Right lobe of liver (tissue), 6 donors: Measurements from ENCODE around the gene FAM78B. TPM values are rescaled to one million over a fixed set of nuclear protein-coding genes. Genes with fewer than 3 reads are reported as not detected.

Experiments
- ATAC-seq, 4 donors: fragments of 200-7000 bp; cut with Tn5 transposase; one replicate each; pipeline ENCODE4 v1.9.1; 2020; ENCODE audit warnings: mild to moderate bottlenecking in 4 of 4, moderate library complexity in 4 of 4
- DNase-seq, 3 donors: peaks; one replicate each; pipeline ENCODE4 v3.0.0-alpha.2; 2020
- H3K27ac ChIP-seq, 3 donors: fragments of 200-600 bp; one replicate each; pipeline ENCODE4 v1.8.0; 2022
- H3K27me3 ChIP-seq, 2 donors: fragments of 200-600 bp; one replicate each; pipeline ENCODE4 v1.8.0; 2022
- H3K36me3 ChIP-seq, 4 donors: fragments of 200-600 bp; sonication (generic) in 1 of 4; one replicate each; pipeline versions ENCODE4 v1.5.1 to v1.8.0; 2017 to 2022; ENCODE audit warnings: control low read depth in 1 of 4
- H3K4me1 ChIP-seq, 4 donors: fragments of 200-600 bp; sonication (generic) in 1 of 4; one replicate each; pipeline versions ENCODE4 v1.5.1 to v1.8.0; 2017 to 2022; ENCODE audit warnings: control low read depth in 1 of 4
- H3K4me3 ChIP-seq, 3 donors: fragments of 200-600 bp; one replicate each; pipeline ENCODE4 v1.8.0; 2022
- H3K9me3 ChIP-seq, 4 donors: fragments of 200-600 bp; sonication (generic) in 1 of 4; one replicate each; pipeline versions ENCODE4 v1.5.1 to v1.8.0; 2017 to 2022; ENCODE audit warnings: control low read depth in 1 of 4
- CTCF ChIP-seq, 4 donors: fragments of 200-600 bp in 3 of 4; fragments of 450-650 bp in 1 of 4; IDR thresholded peaks; one replicate each; pipeline versions ENCODE4 v1.5.1 to v1.8.0; 2016 to 2022; ENCODE audit warnings: antibody characterized with exemption in 4 of 4, mild to moderate bottlenecking in 2 of 4
- POLR2A ChIP-seq: fragments of 450-650 bp; IDR thresholded peaks from one replicate; pipeline ENCODE4 v1.6.1; 2017; ENCODE audit warnings: antibody characterized with exemption, mild to moderate bottlenecking
- WGBS: methylation state at CpG from one replicate; pipeline ENCODE4 v1.1.6; 2018; ENCODE audit warnings: low coverage, low lambda C conversion rate; ENCODE audit not compliant: insufficient coverage; ENCODE audit errors: missing lambda C conversion rate; 5-methylcytosine and 5-hydroxymethylcytosine counted together
- intact Hi-C, 2 donors: fragments of 100-400 bp; cut with DNase I; formaldehyde crosslinking; loops; one replicate each; pipeline versions ENCODE4 v1.11.2 to v1.14.1; 2022
- total RNA-seq, 6 experiments: library from RNA; depleted of rRNA in 2 of 6; stranded (reverse); fragments of >200 nt in 2 of 6; fragmentation: NEBNext Ultra II Directional in 3 of 6; extraction: Animal tissue kit (Norgen Biotek cat#: 25700) in 3 of 6; gene quantifications; one replicate each; pipeline versions ENCODE4 v1.1.0 to v1.2.4, GENCODE V29; 2016 to 2023
- donor health status: DM: no; HTN: yes; CAD: no.
- donor health status: DM: no; HTN: no; CAD: no.
- donor health status: DM: no; HTN: no; CAD: no.
- donor health status: DM: no; HTN: yes; CAD: no.
- donor health status: DM: no; HTN: yes; CAD: no.

The FAM78B gene
- total RNA-seq, 6 experiments from 2014 or later, result 0.58 to 1.4 (median 1.1) TPM

- H3K4me3 ChIP-seq, result no peak overlapping the region
- no peak for ATAC-seq
- no peaks in the 10 kb centered on the region for H3K9me3 ChIP-seq
- WGBS, result 87% methylated on average over 5 of the region's 5 CpGs
- intact Hi-C loops, result no loop called here
- DNase-seq, result no peak
- TF ChIP-seq CTCF (IDR thresholded peaks at IDR 0.05), result no peak
- no peak for TF ChIP-seq POLR2A
- H3K36me3 ChIP-seq, result no peaks in the 10 kb centered on the region
- H3K27ac ChIP-seq, result no peak overlapping the region
- no peaks in the 10 kb centered on the region for H3K4me1 ChIP-seq
- H3K27me3 ChIP-seq, result no peaks in the 10 kb centered on the region
These were observed 13.1 kb downstream of the FAM78B start for GRCh38 chr1:166153525-166154314.

- Histone ChIP-seq H3K36me3 (no peaks in the 10 kb centered on the region), H3K4me1 (no peaks in the 10 kb centered on the region), H3K27ac (no peak overlapping the region), H3K9me3 (no peaks in the 10 kb centered on the region), H3K4me3 (no peak overlapping the region), H3K27me3 (no peaks in the 10 kb centered on the region)
- no peak for DNase-seq
- TF ChIP-seq CTCF (IDR thresholded peaks at IDR 0.05) (no peak), POLR2A (no peak)
- WGBS, result 92% methylated on average over 2 of the region's 2 CpGs
- no peak for ATAC-seq
- intact Hi-C loops, result no loop called here
These were observed 13.8 kb downstream of the FAM78B start for GRCh38 chr1:166152978-166153377.

GRCh38 chr1:166151804-166152203 is 15.0 kb downstream of the FAM78B start:
- TF ChIP-seq CTCF (IDR thresholded peaks at IDR 0.05), result no peak
- WGBS, result 81% methylated on average over 4 of the region's 5 CpGs

GRCh38 chr1:166145499-166145898 is 21.3 kb downstream of the FAM78B start:
- WGBS, result 36% methylated on average over 1 of the region's 1 CpG

More at GRCh38 chr1:166151804-166152203, 15.0 kb downstream of the FAM78B start:
- Histone ChIP-seq H3K4me3 (no peak overlapping the region), H3K9me3 (no peaks in the 10 kb centered on the region), H3K27ac (no peak overlapping the region), H3K36me3 (no peaks in the 10 kb centered on the region), H3K27me3 (no peaks in the 10 kb centered on the region), H3K4me1 (no peaks in the 10 kb centered on the region)
- intact Hi-C loops, result no loop called here
- ATAC-seq (no peak), DNase-seq (no peak)

More at GRCh38 chr1:166145499-166145898, 21.3 kb downstream of the FAM78B start:
- H3K27me3 ChIP-seq, result no peaks in the 10 kb centered on the region
- no peak for TF ChIP-seq POLR2A
- TF ChIP-seq CTCF (IDR thresholded peaks at IDR 0.05), result no peak
- H3K4me1 ChIP-seq, result no peaks in the 10 kb centered on the region
- H3K9me3 ChIP-seq, result no peaks in the 10 kb centered on the region
- ATAC-seq, result no peak
- intact Hi-C loops, result no loop called here
- no peak overlapping the region for H3K4me3 ChIP-seq
- no peaks in the 10 kb centered on the region for H3K36me3 ChIP-seq
- no peak for DNase-seq
- no peak overlapping the region for H3K27ac ChIP-seq
